Stomach (tissue), 4 donors: ENCODE data around the gene BABAM2.

Source experiments
- CTCF ChIP-seq, 7 experiments: fragments of 450-650 bp in 4 of 7; fragments of 200-600 bp in 3 of 7; sonication (generic) in 3 of 7; IDR thresholded peaks; one replicate each; pipeline ENCODE4 v1.5.1; 2016 to 2019; ENCODE audit warnings: antibody characterized with exemption in 7 of 7, control low read depth in 2 of 7, mild to moderate bottlenecking in 1 of 7
- POLR2A ChIP-seq, 4 donors: fragments of 450-650 bp; IDR thresholded peaks; one replicate each; pipeline ENCODE4 v1.6.1; 2016; ENCODE audit warnings: antibody characterized with exemption in 4 of 4, control low read depth in 2 of 4, mild to moderate bottlenecking in 1 of 4, moderate library complexity in 1 of 4
- POLR2AphosphoS5 ChIP-seq, 3 donors: sonication (generic); formaldehyde crosslinking; IDR thresholded peaks; one replicate each; pipeline ENCODE4 v1.6.1; 2016; ENCODE audit warnings: antibody characterized with exemption in 3 of 3

DNA sequence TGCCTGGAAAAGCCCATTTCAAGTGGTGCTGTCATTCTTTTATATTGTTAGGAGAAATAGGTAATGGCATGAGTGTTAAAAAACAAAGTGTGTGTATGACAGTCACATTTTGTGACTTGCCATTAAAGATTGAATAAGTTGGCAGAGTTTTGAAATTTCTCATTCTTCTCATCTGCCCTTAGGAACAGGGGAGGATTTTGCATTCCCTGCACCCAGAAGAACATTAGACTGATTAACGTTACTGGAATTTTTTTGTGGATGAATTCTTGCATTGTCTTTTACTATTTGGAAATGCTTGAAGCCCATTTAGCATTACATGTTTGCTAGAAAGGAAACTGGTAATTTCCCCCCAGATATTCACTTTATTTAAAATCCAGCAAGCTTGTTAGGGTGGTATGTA is 162.2 kb downstream of the BABAM2 start:
- TF ChIP-seq POLR2A (IDR thresholded peaks at IDR 0.05): no peak
- TF ChIP-seq CTCF (IDR thresholded peaks at IDR 0.05): no peak
- no peak for TF ChIP-seq POLR2AphosphoS5 (IDR thresholded peaks at IDR 0.05)
